HG03575 (cell line): Measurements from ENCODE around the gene LAMB3.

Experiments used
- ATAC-seq: cut with Tn5 transposase; IDR thresholded peaks from one replicate; pipeline ENCODE4 v1.9.1; 2021; ENCODE audit not compliant: unreplicated experiment, insufficient number of reproducible peaks, low FRiP score; ENCODE audit errors: extremely low read depth

Gene LAMB3

GRCh38 chr1:209667708-209668107 is 15.5 kb upstream of the LAMB3 start:
- ATAC-seq, result no peak

DNA sequence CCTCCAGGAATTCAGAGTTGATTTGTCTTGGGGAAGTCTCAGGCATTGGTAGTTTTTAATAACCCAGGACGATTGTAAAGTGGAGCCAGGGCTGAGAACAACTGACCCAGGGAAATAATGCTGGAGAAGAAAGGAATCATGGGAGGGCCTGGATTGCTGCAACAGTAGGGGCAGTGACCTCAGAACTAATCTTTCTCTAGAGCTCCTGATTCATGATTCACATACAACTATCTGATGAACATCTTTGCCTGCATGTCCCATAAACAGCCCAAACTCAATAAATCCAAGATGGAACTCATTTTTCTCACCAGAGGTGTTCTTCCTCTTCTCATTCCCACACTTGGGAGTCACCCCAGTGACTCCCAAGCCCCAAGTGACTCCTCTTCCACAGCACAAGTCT is 14.9 kb upstream of the LAMB3 start:
- no peak for ATAC-seq

DNA sequence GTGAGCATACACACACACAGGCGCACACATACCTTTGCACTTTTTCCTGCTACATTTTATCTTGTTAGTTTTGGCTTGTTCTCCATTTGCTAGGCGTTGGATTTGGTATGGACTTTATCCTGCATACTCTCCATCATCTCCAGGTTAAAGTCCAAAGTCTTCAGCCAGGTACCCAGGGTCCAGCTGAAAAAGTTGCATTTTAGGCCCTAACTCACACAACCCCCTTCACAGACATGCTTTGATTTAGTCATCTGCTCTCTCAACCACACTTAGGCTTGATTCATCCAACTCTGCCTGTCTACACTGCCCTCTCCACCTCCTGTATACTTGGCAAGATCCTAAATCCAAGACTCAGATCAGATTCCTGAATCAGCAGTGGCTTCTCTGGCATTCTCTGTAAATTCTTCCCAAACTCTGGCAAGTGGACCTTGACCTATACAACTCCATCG is 10.7 kb upstream of the LAMB3 start:
- ATAC-seq, result no peak

DNA sequence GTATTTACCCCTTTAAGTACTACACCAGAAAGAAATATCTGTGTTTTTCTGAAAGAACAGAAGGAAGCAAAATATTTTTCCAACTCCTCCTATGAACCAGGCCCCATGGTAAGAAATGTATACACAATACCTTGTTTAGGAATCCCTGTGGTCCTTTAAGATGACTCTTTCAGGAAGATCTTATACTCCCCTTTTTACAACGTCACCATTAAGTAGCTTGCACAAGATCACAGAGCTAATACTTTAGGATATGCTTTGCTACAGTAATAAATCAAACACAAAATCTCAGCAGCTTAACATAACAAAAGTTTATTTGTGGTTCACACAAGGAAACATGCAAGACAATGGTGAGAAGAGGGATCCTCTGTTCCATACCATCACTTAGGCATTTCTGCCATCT is 8.8 kb upstream of the LAMB3 start:
- ATAC-seq, result no peak

GRCh38 chr1:209659909-209660308 is 7.7 kb upstream of the LAMB3 start:
- peak; percentile 90 for ATAC-seq

GRCh38 chr1:209657918-209658317 is 5.7 kb upstream of the LAMB3 start:
- no peak for ATAC-seq

GRCh38 chr1:209657140-209657879 is 5.1 kb upstream of the LAMB3 start:
- ATAC-seq, result no peak

- ATAC-seq, result no peak
Observed at GRCh38 chr1:209655411-209656231, 3.4 kb upstream of the LAMB3 start.

GRCh38 chr1:209653915-209654351 is 1.7 kb upstream of the LAMB3 start:
- no peak for ATAC-seq

DNA sequence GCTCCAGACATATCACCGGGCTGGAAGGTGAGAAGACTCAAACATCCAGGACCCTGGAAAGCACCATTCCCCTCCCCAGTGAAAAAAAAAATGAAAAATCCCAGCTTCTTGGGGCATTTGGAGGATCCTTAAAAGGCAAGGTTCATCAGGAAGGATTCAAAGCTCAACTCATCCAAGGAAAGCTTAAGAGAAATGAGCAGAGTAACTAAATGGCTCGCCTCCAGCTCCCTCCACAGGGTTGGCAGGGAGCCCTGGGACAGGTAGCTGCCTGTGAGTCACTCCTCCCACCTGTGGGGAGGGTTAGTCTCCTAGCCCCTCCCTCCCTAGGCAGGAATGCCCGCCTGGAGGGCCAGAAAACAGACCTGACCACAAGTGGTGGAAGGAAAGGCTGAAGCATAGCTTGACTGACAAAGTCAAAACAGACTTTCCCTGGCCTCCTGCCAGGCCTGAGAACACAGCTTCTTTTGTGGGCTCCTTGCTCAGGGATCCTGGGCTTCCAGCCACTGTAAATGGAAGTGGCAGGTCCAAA is 712 bp upstream of the LAMB3 start:
- ATAC-seq, result no peak

DNA sequence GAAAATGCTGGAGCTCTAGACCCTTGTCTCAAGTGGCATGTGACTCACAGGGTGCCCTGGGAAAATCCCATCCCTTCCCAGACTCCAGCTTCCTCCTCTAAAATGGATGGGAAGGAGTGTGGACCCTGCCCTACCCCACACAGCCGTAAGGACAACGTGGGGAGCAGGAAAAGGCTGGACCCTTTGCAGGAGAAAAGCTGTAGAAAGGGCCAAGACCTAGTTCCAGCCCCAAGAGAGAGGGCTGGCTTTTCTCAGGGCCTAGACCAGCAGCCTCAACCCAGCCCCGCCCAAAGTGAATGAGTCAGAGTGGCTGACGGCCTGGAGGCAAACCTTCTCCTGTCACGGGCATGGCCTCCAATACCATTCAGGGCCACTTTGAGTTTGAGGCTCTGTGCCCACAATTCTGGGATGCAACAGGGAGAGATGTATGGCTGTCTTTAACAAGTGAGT is 1.1 kb downstream of the LAMB3 start:
- peak; percentile 51 for ATAC-seq

DNA sequence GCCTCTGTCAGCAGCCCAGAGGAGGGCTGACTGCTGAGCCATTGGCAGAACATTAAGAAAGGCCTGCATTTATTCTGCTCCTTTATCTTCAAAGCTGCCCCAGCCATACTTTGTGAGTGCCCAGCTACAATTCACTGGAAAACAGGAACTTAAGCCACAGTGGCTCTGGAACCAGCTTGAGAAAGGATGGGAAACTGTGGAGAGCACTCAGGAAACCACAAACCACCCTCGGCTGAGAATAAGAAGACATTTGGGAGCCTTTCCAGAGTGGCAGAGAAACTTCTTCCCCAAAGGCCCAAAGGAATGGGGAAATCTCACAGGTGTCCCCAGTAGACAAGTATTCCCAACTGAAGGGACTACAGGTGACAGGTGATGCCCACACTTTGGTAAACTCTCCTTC is 1.8 kb downstream of the LAMB3 start:
- no peak for ATAC-seq

DNA sequence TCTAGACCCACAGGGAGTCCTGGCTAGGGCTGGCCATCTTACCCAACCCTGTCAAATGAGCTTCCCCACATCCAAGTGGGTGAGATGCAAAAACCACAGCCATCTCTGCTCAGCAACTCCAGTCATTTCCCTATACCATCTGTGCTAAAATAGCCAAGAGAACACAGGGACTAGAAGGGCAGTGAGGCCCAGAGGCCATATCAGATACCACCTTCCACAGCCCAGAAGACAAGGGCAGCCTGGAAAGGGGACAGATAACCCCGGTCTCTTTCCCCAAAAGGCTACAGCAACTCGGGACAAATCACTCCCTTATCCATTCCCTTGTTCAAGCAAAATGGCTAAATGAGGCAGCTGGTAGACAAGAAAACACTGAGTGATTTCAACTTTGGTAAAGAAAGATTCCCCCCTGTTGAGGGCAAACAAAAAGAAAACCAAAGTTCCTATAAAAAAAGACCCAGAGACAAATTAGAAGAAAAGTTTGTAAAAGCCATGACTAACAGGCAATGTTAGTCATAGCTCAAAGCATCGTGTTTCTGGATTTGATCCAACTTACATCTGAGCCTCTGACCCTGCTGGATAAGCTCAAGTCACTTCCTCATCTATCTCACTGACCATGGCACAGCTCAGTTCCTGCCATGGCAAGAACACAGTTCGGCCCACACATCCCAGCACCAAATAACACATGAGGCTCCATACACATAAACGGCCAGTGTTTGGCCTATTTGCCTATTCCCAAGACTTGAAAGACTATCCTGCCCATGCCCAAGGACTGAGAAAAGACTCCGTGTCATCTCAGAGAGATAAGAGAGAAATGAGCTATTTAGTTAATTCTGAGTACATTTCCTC is 3.1 kb downstream of the LAMB3 start:
- ATAC-seq, result no peak

GRCh38 chr1:209648346-209648745 is 3.9 kb downstream of the LAMB3 start:
- ATAC-seq, result no peak

- no peak for ATAC-seq
Observed at GRCh38 chr1:209647156-209647555, 5.1 kb downstream of the LAMB3 start.

GRCh38 chr1:209646558-209646957 is 5.7 kb downstream of the LAMB3 start:
- ATAC-seq, result no peak

DNA sequence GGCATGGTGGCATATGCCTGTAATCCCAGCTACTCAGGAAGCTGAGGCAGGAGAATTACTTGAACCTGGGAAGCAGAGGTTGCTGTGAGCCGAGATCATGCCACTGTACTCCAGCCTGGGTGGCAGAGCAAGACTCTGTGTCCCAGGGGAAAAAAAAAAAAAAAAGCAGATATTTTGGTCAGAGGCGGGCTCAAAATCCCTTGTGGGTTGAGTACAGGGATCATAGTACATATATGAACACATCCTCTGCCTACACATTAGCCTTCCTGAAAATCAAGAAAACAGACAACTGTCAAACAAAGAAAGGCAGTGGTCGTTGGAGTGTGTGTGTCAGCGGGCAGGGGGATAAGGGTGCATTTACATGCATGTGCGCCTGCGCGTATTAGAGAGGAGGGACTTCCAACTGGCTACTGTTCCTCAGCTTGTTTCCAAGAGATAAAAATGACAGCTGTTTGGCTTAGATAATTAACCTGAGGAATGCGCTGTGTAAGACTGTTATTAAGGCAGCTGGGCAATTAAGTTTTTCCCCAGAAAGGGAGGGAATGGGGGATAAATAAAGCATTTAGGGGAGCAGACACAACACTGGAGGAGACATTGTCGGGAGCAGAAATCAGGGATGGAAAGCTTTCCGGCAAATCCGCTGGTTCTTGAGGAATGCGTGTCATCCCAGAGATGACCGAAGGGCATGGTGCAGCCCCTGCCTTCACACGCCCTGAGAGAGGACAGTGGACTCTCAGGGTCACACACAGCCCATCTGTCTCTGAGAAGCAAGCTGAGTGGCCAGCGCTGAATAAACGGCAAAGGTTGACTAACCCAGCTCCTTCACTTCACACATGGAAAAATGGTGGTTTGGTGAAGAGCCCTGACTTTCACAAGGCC is 6.4 kb downstream of the LAMB3 start:
- no peak for ATAC-seq

- ATAC-seq, result no peak
Observed at GRCh38 chr1:209643285-209644020, 8.8 kb downstream of the LAMB3 start.
